Upper lobe of right lung (tissue), 1 donor: ENCODE data around the gene CEP68. TPM values are rescaled to one million over a fixed set of nuclear protein-coding genes. Genes with fewer than 3 reads are reported as not detected.

Source experiments
- ATAC-seq: fragments of 200-7000 bp; cut with Tn5 transposase; one replicate; pipeline ENCODE4 v1.9.1; 2020; ENCODE audit warnings: mild to moderate bottlenecking, moderate library complexity
- DNase-seq: peaks from one replicate; pipeline ENCODE4 v3.0.0-alpha.2; 2020
- H3K27ac ChIP-seq: fragments of 200-600 bp; one replicate; pipeline ENCODE4 v1.8.0; 2022
- H3K27me3 ChIP-seq: fragments of 200-600 bp; one replicate; pipeline ENCODE4 v1.8.0; 2022; ENCODE audit warnings: mild to moderate bottlenecking
- H3K36me3 ChIP-seq: fragments of 200-600 bp; one replicate; pipeline ENCODE4 v1.8.0; 2022
- H3K4me1 ChIP-seq: fragments of 200-600 bp; one replicate; pipeline ENCODE4 v1.8.0; 2022
- H3K4me3 ChIP-seq: fragments of 200-600 bp; one replicate; pipeline ENCODE4 v1.8.0; 2022; ENCODE audit warnings: mild to moderate bottlenecking
- H3K9me3 ChIP-seq: fragments of 200-600 bp; one replicate; pipeline ENCODE4 v1.8.0; 2022
- intact Hi-C: fragments of 100-400 bp; cut with DNase I; formaldehyde crosslinking; loops from one replicate; pipeline ENCODE4 v1.11.0; 2022
- total RNA-seq: library from RNA; stranded (reverse); fragmentation: NEBNext Ultra II Directional; extraction: Animal tissue kit (Norgen Biotek cat#: 25700); gene quantifications from one replicate; pipeline ENCODE4 v1.2.1, GENCODE V29; 2021
- TF ChIP-seq, protein P1 (sequence below): fragments of 200-600 bp; IDR thresholded peaks from one replicate; pipeline ENCODE4 v1.8.0; 2022; ENCODE audit warnings: antibody characterized with exemption
- donor health status: DM: no; HTN: yes; CAD: no; lungs with severe emphysema.

Gene CEP68
- total RNA-seq, 1 donor from 2014 or later: 16.0 TPM

DNA sequence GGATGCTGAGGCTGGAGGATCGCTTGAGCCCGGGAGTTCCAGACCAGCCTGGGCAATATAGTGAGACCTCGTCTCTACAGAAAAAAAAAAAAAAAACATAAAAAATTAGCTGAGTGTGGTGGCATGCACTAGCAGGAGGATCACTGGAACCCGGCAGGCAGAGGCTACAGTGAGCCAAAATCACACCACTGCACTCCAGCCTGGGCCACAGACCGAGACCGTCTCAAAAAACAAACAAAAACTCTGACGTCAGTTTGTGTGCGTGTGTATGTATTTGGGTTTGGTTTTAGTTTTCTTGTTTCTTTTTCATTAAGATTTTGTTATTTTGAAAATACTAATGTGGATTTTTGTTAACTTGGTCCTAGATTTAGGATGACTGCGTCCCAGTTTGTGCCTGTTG lies 19.0 kb downstream of the CEP68 start:
- peaks cover 67% of the 10 kb centered on the region for H3K36me3 ChIP-seq
- H3K4me1 ChIP-seq: peaks cover 23% of the 10 kb centered on the region
- TF ChIP-seq, protein P1, sequence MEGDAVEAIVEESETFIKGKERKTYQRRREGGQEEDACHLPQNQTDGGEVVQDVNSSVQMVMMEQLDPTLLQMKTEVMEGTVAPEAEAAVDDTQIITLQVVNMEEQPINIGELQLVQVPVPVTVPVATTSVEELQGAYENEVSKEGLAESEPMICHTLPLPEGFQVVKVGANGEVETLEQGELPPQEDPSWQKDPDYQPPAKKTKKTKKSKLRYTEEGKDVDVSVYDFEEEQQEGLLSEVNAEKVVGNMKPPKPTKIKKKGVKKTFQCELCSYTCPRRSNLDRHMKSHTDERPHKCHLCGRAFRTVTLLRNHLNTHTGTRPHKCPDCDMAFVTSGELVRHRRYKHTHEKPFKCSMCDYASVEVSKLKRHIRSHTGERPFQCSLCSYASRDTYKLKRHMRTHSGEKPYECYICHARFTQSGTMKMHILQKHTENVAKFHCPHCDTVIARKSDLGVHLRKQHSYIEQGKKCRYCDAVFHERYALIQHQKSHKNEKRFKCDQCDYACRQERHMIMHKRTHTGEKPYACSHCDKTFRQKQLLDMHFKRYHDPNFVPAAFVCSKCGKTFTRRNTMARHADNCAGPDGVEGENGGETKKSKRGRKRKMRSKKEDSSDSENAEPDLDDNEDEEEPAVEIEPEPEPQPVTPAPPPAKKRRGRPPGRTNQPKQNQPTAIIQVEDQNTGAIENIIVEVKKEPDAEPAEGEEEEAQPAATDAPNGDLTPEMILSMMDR: no peak
- H3K27ac ChIP-seq: peak overlapping the region; percentile 49
- DNase-seq (no peak), ATAC-seq (no peak)
- intact Hi-C loops: no loop called here
- no peaks in the 10 kb centered on the region for H3K9me3 ChIP-seq
- no peaks in the 10 kb centered on the region for H3K27me3 ChIP-seq
- H3K4me3 ChIP-seq: no peak overlapping the region

DNA sequence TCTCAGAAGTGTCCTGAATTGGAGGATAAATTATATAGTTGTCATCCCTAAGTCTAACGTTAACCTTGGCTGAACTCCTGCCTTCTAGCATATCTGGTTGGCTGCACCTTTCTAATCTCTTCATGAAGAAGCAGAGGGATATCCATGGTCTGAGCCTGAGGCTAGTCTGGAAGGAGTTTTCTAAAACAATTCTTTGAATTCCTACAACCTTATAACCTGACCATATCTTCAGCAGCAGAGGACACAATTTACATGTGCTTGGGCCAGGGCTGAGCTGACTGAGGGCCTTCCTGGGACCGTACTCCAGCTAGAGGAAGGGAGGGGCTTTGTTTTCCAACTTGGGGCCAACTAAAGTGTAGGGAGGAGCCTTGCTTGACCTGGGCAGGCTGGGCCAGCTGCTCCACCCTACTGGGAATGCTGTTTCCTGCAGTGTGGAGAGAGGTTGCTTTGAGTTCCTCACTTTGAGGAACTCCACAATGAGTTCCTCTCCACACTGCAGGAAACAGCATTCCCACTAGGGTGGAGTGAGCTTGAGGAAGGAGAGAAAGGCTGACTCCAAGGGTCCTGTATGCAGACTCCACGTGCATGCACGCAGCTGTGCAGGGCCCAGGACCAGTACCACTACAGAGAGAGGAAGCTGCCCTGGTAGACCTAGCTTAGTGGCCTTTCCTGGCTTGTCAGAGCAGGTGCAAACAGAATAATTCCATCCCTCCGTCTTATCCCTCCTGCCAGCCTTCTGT lies 19.6 kb downstream of the CEP68 start:
- H3K9me3 ChIP-seq: no peaks in the 10 kb centered on the region
- H3K4me3 ChIP-seq: no peak overlapping the region
- H3K27ac ChIP-seq: peak overlapping the region; percentile 65
- DNase-seq (no peak), ATAC-seq (peak; percentile 86)
- no peaks in the 10 kb centered on the region for H3K27me3 ChIP-seq
- TF ChIP-seq, protein P1: no peak
- H3K4me1 ChIP-seq: peaks cover 20% of the 10 kb centered on the region
- intact Hi-C loops: no loop called here
- H3K36me3 ChIP-seq: peaks cover 71% of the 10 kb centered on the region

DNA sequence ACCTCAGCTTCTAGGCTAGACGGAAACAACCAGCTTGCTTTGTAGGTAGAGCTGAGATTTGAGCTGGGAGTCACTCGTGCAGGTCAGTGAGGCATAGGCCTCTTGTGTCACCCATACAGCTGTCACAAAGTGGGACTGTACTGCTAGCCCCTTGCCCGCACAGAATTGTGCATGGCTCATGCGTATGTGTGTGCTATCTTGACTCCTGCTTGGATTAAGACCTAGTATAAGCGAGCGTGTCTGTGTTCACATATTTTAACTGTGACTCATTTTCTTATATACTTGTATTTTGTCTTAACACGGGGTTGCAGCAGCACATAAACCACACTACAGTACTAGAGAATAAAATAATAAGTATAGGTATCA lies 20.1 kb downstream of the CEP68 start:
- no peak for DNase-seq
- ATAC-seq: no peak
- H3K4me1 ChIP-seq: peaks cover 20% of the 10 kb centered on the region
- H3K36me3 ChIP-seq: peaks cover 71% of the 10 kb centered on the region
- H3K9me3 ChIP-seq: no peaks in the 10 kb centered on the region
- TF ChIP-seq, protein P1: no peak
- intact Hi-C loops: no loop called here
- no peaks in the 10 kb centered on the region for H3K27me3 ChIP-seq
- peak overlapping the region; percentile 65 for H3K27ac ChIP-seq
- H3K4me3 ChIP-seq: no peak overlapping the region

DNA sequence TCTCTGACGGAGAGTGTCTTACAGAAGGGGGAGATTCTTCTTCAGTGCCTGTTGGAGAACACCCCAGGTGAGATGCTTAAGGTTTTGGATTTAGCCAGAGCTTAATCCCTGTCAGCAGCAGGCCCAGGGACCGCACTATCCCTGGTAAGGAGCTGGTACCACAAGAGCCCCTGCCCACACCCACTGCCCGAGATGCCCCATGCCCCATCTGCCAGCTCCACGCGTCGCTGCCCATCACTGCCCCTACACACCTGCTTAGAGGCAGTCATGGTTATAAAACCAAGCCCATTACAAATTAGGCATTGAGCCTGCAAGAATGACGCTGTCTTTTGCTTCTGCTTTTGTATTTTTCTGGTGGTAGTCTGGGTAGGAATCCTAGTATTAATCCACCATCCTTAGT lies 21.7 kb downstream of the CEP68 start:
- Histone ChIP-seq H3K27me3 (no peaks in the 10 kb centered on the region), H3K9me3 (no peaks in the 10 kb centered on the region), H3K27ac (no peak overlapping the region), H3K4me3 (no peak overlapping the region), H3K4me1 (peaks cover 20% of the 10 kb centered on the region), H3K36me3 (peaks cover 76% of the 10 kb centered on the region)
- no peak for DNase-seq
- TF ChIP-seq, protein P1: no peak
- intact Hi-C loops: no loop called here
- no peak for ATAC-seq

DNA sequence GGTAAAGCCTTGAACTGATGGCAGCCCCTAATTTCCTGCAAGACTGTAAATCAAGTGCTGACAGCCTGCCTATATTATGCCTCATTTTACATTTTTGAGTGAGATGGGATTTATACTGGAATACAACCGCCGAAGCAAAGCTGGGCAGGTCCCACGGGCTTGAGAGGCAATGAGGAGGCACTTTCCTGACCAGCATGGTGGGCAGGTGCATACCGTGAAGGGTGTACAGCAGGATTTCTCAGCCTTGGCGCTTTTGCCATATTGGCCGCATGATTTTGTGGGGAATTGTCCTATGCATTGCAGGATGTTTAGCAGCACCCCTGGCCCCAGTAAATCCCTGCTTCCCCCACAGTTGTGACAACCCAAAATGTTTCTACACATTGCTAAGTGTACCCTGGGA lies 22.8 kb downstream of the CEP68 start:
- peaks cover 76% of the 10 kb centered on the region for H3K36me3 ChIP-seq
- no peak for ATAC-seq

More for the DNA sequence above, 22.8 kb downstream of the CEP68 start:
- Histone ChIP-seq H3K4me1 (peaks cover 15% of the 10 kb centered on the region), H3K27me3 (no peaks in the 10 kb centered on the region), H3K9me3 (no peaks in the 10 kb centered on the region), H3K4me3 (no peak overlapping the region), H3K27ac (no peak overlapping the region)
- no peak for DNase-seq
- intact Hi-C loops: no loop called here
- TF ChIP-seq, protein P1: no peak
